Vagina (tissue), 2 donors: ENCODE data around the gene SOX21. TPM values are rescaled to one million over a fixed set of nuclear protein-coding genes. Genes with fewer than 3 reads are reported as not detected.
"Not testable (repeated sequence)": the region's sequence is repeated elsewhere in the genome, so short reads cannot be mapped to it uniquely, and the experiment has no call there.

Experiments used
- DNase-seq, 2 donors: peaks; one replicate each; pipeline ENCODE4 v3.0.0-alpha.2; 2017; ENCODE audit errors: extremely low spot score in 2 of 2
- H3K27ac ChIP-seq: fragments of 200-600 bp; sonication (generic); one replicate; pipeline ENCODE4 v1.5.1; 2019
- H3K27me3 ChIP-seq: fragments of 200-600 bp; sonication (generic); one replicate; pipeline ENCODE4 v1.5.1; 2019
- H3K36me3 ChIP-seq, 2 donors: fragments of 200-600 bp; sonication (generic); one replicate each; pipeline ENCODE4 v1.5.1; 2017 to 2019
- H3K4me1 ChIP-seq: fragments of 200-600 bp; sonication (generic); one replicate; pipeline ENCODE4 v1.5.1; 2019
- H3K4me3 ChIP-seq, 2 donors: fragments of 200-600 bp; sonication (generic); 1 replicate in 1 of 2; 2 replicates in 1 of 2; pipeline ENCODE4 v1.5.1; 2016 to 2019
- H3K9me3 ChIP-seq: fragments of 200-600 bp; sonication (generic); one replicate; pipeline ENCODE4 v1.5.1; 2019
- CTCF ChIP-seq, 3 experiments: fragments of 450-650 bp in 2 of 3; fragments of 200-600 bp in 1 of 3; sonication (generic) in 1 of 3; IDR thresholded peaks; one replicate each; pipeline ENCODE4 v1.5.1; 2017 to 2019; ENCODE audit warnings: antibody characterized with exemption in 3 of 3, mild to moderate bottlenecking in 2 of 3, moderate library complexity in 2 of 3
- POLR2A ChIP-seq, 2 donors: fragments of 450-650 bp; IDR thresholded peaks; one replicate each; pipeline ENCODE4 v1.6.1; 2017; ENCODE audit warnings: antibody characterized with exemption in 2 of 2, mild to moderate bottlenecking in 2 of 2, moderate library complexity in 2 of 2
- POLR2AphosphoS5 ChIP-seq, 2 donors: sonication (generic); formaldehyde crosslinking; IDR thresholded peaks; one replicate each; pipeline ENCODE4 v1.9.0; 2017; ENCODE audit warnings: antibody characterized with exemption in 2 of 2, mild to moderate bottlenecking in 2 of 2, low read depth in 1 of 2; ENCODE audit not compliant: insufficient read depth in 1 of 2
- intact Hi-C: fragments of 100-400 bp; cut with DNase I; formaldehyde crosslinking; loops from one replicate; pipeline ENCODE4 v1.15.1; 2023
- total RNA-seq: library from RNA; depleted of rRNA; stranded (reverse); fragments of >200 nt; gene quantifications from one replicate; pipeline ENCODE4 v1.2.3, GENCODE V29; 2016

SOX21 gene
- total RNA-seq, 1 donor from 2014 or later = 1.2 TPM

- no peak for TF ChIP-seq CTCF (IDR thresholded peaks at IDR 0.05)
- no peak for TF ChIP-seq POLR2A (IDR thresholded peaks at IDR 0.05)
- TF ChIP-seq POLR2AphosphoS5 (IDR thresholded peaks at IDR 0.05; ENCODE audit: insufficient read depth in 1 of 2, low read depth in 1 of 2) = no peak
- H3K27me3 ChIP-seq = no peaks in the 10 kb centered on the region
- no peak overlapping the region for H3K27ac ChIP-seq
- no peaks in the 10 kb centered on the region for H3K4me1 ChIP-seq
- no peaks in the 10 kb centered on the region for H3K9me3 ChIP-seq
- H3K36me3 ChIP-seq = no peaks in the 10 kb centered on the region
- DNase-seq = no peak
- intact Hi-C loops = no loop called here
- no peak overlapping the region for H3K4me3 ChIP-seq
These were observed 36.8 kb upstream of the SOX21 start for GRCh38 chr13:94749162-94749561.

GRCh38 chr13:94739235-94739634, 26.9 kb upstream of the SOX21 start:
- Histone ChIP-seq H3K4me3 (no peak overlapping the region), H3K9me3 (no peaks in the 10 kb centered on the region), H3K4me1 (no peaks in the 10 kb centered on the region), H3K27ac (no peak overlapping the region), H3K36me3 (no peaks in the 10 kb centered on the region), H3K27me3 (no peaks in the 10 kb centered on the region)
- DNase-seq = no peak
- intact Hi-C loops = no loop called here
- TF ChIP-seq POLR2A (IDR thresholded peaks at IDR 0.05) (no peak), CTCF (IDR thresholded peaks at IDR 0.05) (no peak), POLR2AphosphoS5 (IDR thresholded peaks at IDR 0.05; ENCODE audit: insufficient read depth in 1 of 2, low read depth in 1 of 2) (no peak)

GRCh38 chr13:94731028-94731427, 18.7 kb upstream of the SOX21 start:
- Histone ChIP-seq H3K4me3 (no peak overlapping the region), H3K36me3 (no peaks in the 10 kb centered on the region), H3K27ac (no peak overlapping the region), H3K27me3 (no peaks in the 10 kb centered on the region), H3K9me3 (no peaks in the 10 kb centered on the region), H3K4me1 (no peaks in the 10 kb centered on the region)
- no peak for DNase-seq
- TF ChIP-seq POLR2AphosphoS5 (IDR thresholded peaks at IDR 0.05; ENCODE audit: insufficient read depth in 1 of 2, low read depth in 1 of 2) (no peak), CTCF (IDR thresholded peaks at IDR 0.05) (no peak), POLR2A (IDR thresholded peaks at IDR 0.05) (no peak)
- intact Hi-C loops = no loop called here

- H3K4me1 ChIP-seq, H3K9me3 ChIP-seq, intact Hi-C loops, H3K27me3 ChIP-seq, H3K27ac ChIP-seq, H3K4me3 ChIP-seq, H3K36me3 ChIP-seq, DNase-seq: not testable (repeated sequence)
These were observed 17.6 kb upstream of the SOX21 start for GRCh38 chr13:94729941-94730340.

GRCh38 chr13:94726425-94726824, 14.1 kb upstream of the SOX21 start:
- Histone ChIP-seq H3K36me3 (no peaks in the 10 kb centered on the region), H3K27me3 (no peaks in the 10 kb centered on the region), H3K4me3 (no peak overlapping the region), H3K9me3 (no peaks in the 10 kb centered on the region), H3K27ac (no peak overlapping the region), H3K4me1 (no peaks in the 10 kb centered on the region)
- TF ChIP-seq CTCF (IDR thresholded peaks at IDR 0.05) (no peak), POLR2AphosphoS5 (IDR thresholded peaks at IDR 0.05; ENCODE audit: insufficient read depth in 1 of 2, low read depth in 1 of 2) (no peak), POLR2A (IDR thresholded peaks at IDR 0.05) (no peak)
- no peak for DNase-seq
- intact Hi-C loops = no loop called here
